ENCODE measurements around the gene ACTG2.

The ACTG2 gene

DNA sequence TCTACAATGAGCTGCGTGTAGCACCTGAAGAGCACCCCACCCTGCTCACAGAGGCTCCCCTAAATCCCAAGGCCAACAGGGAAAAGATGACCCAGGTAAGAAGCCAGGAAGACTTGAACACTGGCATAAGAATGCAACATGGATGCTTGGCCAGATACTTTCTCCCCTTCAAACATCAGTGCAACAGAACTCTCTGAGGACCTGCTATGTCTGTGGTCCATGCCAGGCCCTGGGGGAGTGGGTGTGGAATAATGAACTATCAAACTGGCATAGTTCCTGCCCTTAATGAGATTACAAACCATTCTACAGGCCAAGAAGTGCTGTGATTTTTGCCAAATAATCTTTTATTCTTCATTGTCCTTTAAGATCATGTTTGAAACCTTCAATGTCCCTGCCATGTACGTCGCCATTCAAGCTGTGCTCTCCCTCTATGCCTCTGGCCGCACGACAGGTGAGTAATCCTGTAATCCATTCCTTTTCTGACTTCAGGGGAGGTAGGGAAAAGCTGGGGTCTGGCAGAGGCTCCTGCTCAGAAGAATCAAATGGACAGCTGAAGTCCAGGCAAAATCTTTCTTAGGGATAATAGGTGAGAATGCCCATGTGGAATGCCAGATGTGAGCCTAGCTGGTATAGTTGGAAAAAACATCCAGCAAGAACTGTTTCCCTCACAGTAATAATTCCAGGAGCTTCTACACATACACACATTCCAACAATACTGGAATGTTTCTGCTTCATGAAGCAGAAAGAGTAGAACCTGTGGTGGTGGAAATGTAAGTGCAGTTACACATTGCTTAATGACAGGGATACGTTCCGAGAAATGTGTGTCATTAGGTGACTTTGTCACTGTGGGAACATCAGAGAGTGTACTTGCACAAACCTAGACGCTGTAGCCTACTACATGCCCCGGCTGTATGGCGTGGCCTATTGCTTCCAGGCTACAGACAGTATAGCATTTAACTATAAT lies 16.2 kb downstream of the ACTG2 start:
- H3K27ac ChIP-seq: no peak overlapping the region
- TF ChIP-seq ZFX (IDR thresholded peaks at IDR 0.05; ENCODE audit: borderline replicate concordance) (no peak), CTCF (IDR thresholded peaks at IDR 0.05) (no peak)

DNA sequence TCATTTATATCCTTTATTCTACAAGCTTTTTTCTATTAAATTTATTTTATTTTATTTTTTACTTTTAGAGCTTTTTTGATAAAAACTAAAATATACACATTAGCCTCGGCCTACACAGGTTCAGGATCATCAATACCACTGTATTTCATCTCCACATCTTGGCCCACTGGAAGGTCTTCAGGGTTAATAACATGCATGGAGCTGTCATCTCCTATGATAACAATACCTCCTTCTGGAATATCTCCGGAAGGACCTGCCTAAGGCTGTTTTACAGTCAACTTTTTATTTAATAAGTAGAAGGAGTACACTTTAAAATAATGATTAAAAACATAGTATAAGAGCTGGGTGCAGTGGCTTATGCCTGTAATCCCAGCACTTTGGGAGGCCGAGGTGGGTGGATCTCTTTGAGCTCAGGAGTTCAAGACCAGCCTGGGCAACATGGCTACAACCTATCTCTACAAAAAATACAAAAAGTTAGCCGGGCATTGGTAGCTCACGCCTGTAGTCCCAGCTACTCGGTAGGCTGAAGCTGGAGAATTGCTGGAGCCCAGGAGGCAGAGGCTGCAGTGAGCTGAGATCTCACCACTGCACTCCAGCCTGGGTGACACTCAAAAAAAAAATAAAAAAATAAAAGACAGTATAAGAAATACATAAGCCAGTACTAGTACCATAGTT lies 18.2 kb downstream of the ACTG2 start:
- TF ChIP-seq ZFX (IDR thresholded peaks at IDR 0.05; ENCODE audit: borderline replicate concordance) (no peak), CTCF (IDR thresholded peaks at IDR 0.05) (no peak)
- no peak overlapping the region for H3K27ac ChIP-seq

- TF ChIP-seq CTCF (IDR thresholded peaks at IDR 0.05) (no peak), ZFX (IDR thresholded peaks at IDR 0.05; ENCODE audit: borderline replicate concordance) (no peak)
- no peak overlapping the region for H3K27ac ChIP-seq
These were observed 18.9 kb downstream of the ACTG2 start for GRCh38 chr2:73911548-73912208.

- TF ChIP-seq ZFX (IDR thresholded peaks at IDR 0.05; ENCODE audit: borderline replicate concordance) (no peak), CTCF (IDR thresholded peaks at IDR 0.05) (no peak)
- no peak overlapping the region for H3K27ac ChIP-seq
These were observed 20.7 kb downstream of the ACTG2 start for GRCh38 chr2:73913414-73914054.

- TF ChIP-seq CTCF (IDR thresholded peaks at IDR 0.05) (no peak), ZFX (IDR thresholded peaks at IDR 0.05; ENCODE audit: borderline replicate concordance) (no peak)
- H3K27ac ChIP-seq: no peak overlapping the region
These were observed 21.9 kb downstream of the ACTG2 start for GRCh38 chr2:73914667-73915066.

- TF ChIP-seq ZFX (IDR thresholded peaks at IDR 0.05; ENCODE audit: borderline replicate concordance) (no peak), CTCF (IDR thresholded peaks at IDR 0.05) (no peak)
These were observed 22.7 kb downstream of the ACTG2 start for GRCh38 chr2:73915437-73915993.

More at GRCh38 chr2:73915437-73915993, 22.7 kb downstream of the ACTG2 start:
- no peak overlapping the region for H3K27ac ChIP-seq
